HepG2 (cell line): ENCODE results near the gene KIZ. TPM values are rescaled to one million over a fixed set of nuclear protein-coding genes. Genes with fewer than 3 reads are reported as not detected.

ENCODE experiments used
- ARHGAP35 ChIP-seq: sonication (generic); formaldehyde crosslinking; IDR thresholded peaks from 2 replicates; pipeline ENCODE4 v1.9.0; 2022; ENCODE audit warnings: mild to moderate bottlenecking, inconsistent platforms, moderate library complexity, missing genetic modification reagents, borderline replicate concordance
- DPF2 ChIP-seq: sonication (generic); formaldehyde crosslinking; IDR thresholded peaks from 2 replicates; pipeline ENCODE4 v1.4.0; 2020; ENCODE audit warnings: mild to moderate bottlenecking, low read depth, missing genetic modification reagents, borderline replicate concordance
- EED ChIP-seq: sonication (generic); formaldehyde crosslinking; IDR thresholded peaks from 2 replicates; pipeline ENCODE4 v1.5.0; 2020; ENCODE audit warnings: mild to moderate bottlenecking, missing genetic modification reagents
- EP300 ChIP-seq, 3 experiments: sonication (generic) in 1 of 3; formaldehyde crosslinking in 1 of 3; IDR thresholded peaks; 2 replicates each; pipeline versions ENCODE4 v1.5.1 to v1.6.1; 2011 to 2020; ENCODE audit warnings: low read depth in 2 of 3, low read length in 2 of 3, borderline replicate concordance in 1 of 3, improper control_type of control experiment in 1 of 3, mild to moderate bottlenecking in 1 of 3, missing genetic modification reagents in 1 of 3, moderate library complexity in 1 of 3
- FOXA1 ChIP-seq, 2 experiments: fragments of 450-650 bp in 1 of 2; sonication (generic) in 1 of 2; formaldehyde crosslinking in 1 of 2; IDR thresholded peaks; 2 replicates each; pipeline versions ENCODE4 v1.4.0 to v1.6.1; 2016 to 2020; ENCODE audit warnings: missing genetic modification reagents in 1 of 2
- JUNB ChIP-seq: sonication (generic); formaldehyde crosslinking; IDR thresholded peaks from 2 replicates; pipeline ENCODE4 v1.8.0; 2022; ENCODE audit warnings: missing genetic modification reagents, mild to moderate bottlenecking, borderline replicate concordance
- JUND ChIP-seq: sonication (generic); formaldehyde crosslinking; IDR thresholded peaks from 2 replicates; pipeline ENCODE4 v1.8.0; 2022; ENCODE audit warnings: mild to moderate bottlenecking, missing genetic modification reagents
- KDM1A ChIP-seq: IDR thresholded peaks from 2 replicates; pipeline ENCODE4 v1.6.1; 2016; ENCODE audit warnings: missing compliant biosample characterization
- KLF9 ChIP-seq: IDR thresholded peaks from 2 replicates; pipeline ENCODE4 v1.6.1; 2016; ENCODE audit warnings: low read depth
- KMT2B ChIP-seq: IDR thresholded peaks from 2 replicates; pipeline ENCODE4 v1.6.1; 2016; ENCODE audit warnings: missing genetic modification reagents, missing compliant biosample characterization
- MYC ChIP-seq: sonication (generic); formaldehyde crosslinking; IDR thresholded peaks from 2 replicates; pipeline ENCODE4 v1.9.0; 2021; ENCODE audit warnings: missing genetic modification reagents, borderline replicate concordance
- SMYD3 ChIP-seq: sonication (generic); formaldehyde crosslinking; IDR thresholded peaks from 2 replicates; pipeline ENCODE4 v1.8.1; 2023; ENCODE audit warnings: mild to moderate bottlenecking, missing genetic modification reagents
- ZNF44 ChIP-seq: sonication (generic); formaldehyde crosslinking; IDR thresholded peaks from 2 replicates; pipeline ENCODE4 v1.5.1; 2020; ENCODE audit warnings: mild to moderate bottlenecking, missing genetic modification reagents
- ZNF496 ChIP-seq: sonication (generic); formaldehyde crosslinking; IDR thresholded peaks from 2 replicates; pipeline ENCODE4 v1.8.1; 2023; ENCODE audit warnings: mild to moderate bottlenecking, moderate library complexity, missing genetic modification reagents; ENCODE audit not compliant: insufficient replicate concordance
- ZNF549 ChIP-seq: sonication (generic); formaldehyde crosslinking; IDR thresholded peaks from 2 replicates; pipeline ENCODE4 v1.5.0; 2020; ENCODE audit warnings: missing genetic modification reagents
- ZNF570 ChIP-seq: sonication (generic); formaldehyde crosslinking; IDR thresholded peaks from 2 replicates; pipeline ENCODE4 v1.4.0; 2020; ENCODE audit warnings: mild to moderate bottlenecking, missing genetic modification reagents, borderline replicate concordance
- ZNF629 ChIP-seq: sonication (generic); formaldehyde crosslinking; conservative IDR thresholded peaks from 2 replicates; pipeline ENCODE4 v1.5.0; 2020; ENCODE audit warnings: missing genetic modification reagents
- ZNF766 ChIP-seq: sonication (generic); formaldehyde crosslinking; IDR thresholded peaks from 2 replicates; pipeline ENCODE4 v1.5.0; 2020; ENCODE audit warnings: missing genetic modification reagents, borderline replicate concordance
- polyA plus RNA-seq, 8 experiments: library from polyadenylated mRNA; depleted of rRNA in 3 of 8; stranded (reverse) in 7 of 8; unstranded in 1 of 8; fragments of >200 nt; fragmentation: Illumina TruSeq in 4 of 8; extraction: Trizol in 4 of 8; gene quantifications; 2 replicates each; pipeline versions ENCODE4 v1.2.1 to v1.2.3, GENCODE V29; 2011 to 2016; ENCODE audit warnings: low read depth in 4 of 8, missing spikeins in 1 of 8, mixed read lengths in 1 of 8; ENCODE audit not compliant: insufficient read depth in 1 of 8
- total RNA-seq, 5 experiments: library from RNA; depleted of rRNA; stranded (reverse); fragments of >200 nt; fragmentation: Illumina TruSeq; extraction: Trizol; gene quantifications; 2 replicates each; pipeline ENCODE4 v1.2.3, GENCODE V29; 2016; ENCODE audit warnings: low read depth in 1 of 5
- TF ChIP-seq, protein P1 (sequence below): sonication (generic); formaldehyde crosslinking; conservative IDR thresholded peaks from 2 replicates; pipeline ENCODE4 v1.4.0; 2020; ENCODE audit warnings: mild to moderate bottlenecking, missing genetic modification reagents, moderate library complexity
- TF ChIP-seq, protein P2 (sequence below): sonication (generic); formaldehyde crosslinking; IDR thresholded peaks from 2 replicates; pipeline ENCODE4 v1.8.0; 2022; ENCODE audit warnings: mild to moderate bottlenecking, missing genetic modification reagents; ENCODE audit not compliant: insufficient replicate concordance
- TF ChIP-seq, protein P3 (sequence below): sonication (generic); formaldehyde crosslinking; IDR thresholded peaks from 2 replicates; pipeline ENCODE4 v1.5.0; 2020; ENCODE audit warnings: missing genetic modification reagents
- TF ChIP-seq, protein P4 (sequence below): sonication (generic); formaldehyde crosslinking; IDR thresholded peaks from 2 replicates; pipeline ENCODE4 v1.8.0; 2022; ENCODE audit warnings: missing genetic modification reagents, mild to moderate bottlenecking, moderate library complexity, borderline replicate concordance

KIZ gene
- total and polyA plus RNA-seq, 2 of the 13 experiments (the other 11 are each of a cell fraction or from before 2014, with no cell fraction given) = 46.3 to 114 TPM

DNA sequence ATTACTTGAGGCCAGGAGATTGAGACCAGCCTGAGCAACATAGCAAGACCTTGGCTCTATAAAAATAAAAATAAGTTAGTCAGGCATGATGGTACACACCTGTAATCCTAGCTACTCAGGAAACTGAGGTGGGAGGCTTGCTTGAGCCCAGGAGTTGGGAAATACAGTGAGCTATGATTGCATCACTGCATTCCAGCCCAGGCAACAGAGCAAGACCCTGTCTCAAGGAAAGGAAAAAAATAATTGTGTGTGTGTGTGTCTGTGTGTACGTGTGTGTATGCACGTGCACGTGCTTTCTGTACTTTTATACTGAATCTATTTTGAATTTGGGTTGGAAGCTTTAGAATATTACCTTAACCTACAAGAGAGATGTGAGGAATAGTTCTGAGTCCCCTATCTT is 58.9 kb downstream of the KIZ start (continued):
- TF ChIP-seq KMT2B (0 out of 2 replicates have a peak, but pooled peaks have one; percentile 24), ZNF44 (CRISPR knock-in tag) (no peak), SMYD3 (no peak), MYC (CRISPR knock-in tag) (no peak), JUNB (CRISPR knock-in tag) (0 out of 2 replicates have a peak, but pooled peaks have one; percentile 33), ARHGAP35 (no peak), KLF9 (no peak), ZNF570 (CRISPR knock-in tag) (no peak), FOXA1 (IDR thresholded peaks at IDR 0.05) (no peak), FOXA1 (CRISPR knock-in tag; IDR thresholded peaks at IDR 0.05) (peak; percentile 61; the same call in 1 of the 2 replicates), EP300 (IDR thresholded peaks at IDR 0.05; ENCODE audit: low read depth in 2 of 2, low read length in 2 of 2) (peak; percentile 44 to 63; a peak in 2 of 4 replicates), EP300 (CRISPR knock-in tag; IDR thresholded peaks at IDR 0.05; ENCODE audit: borderline replicate concordance) (peak; percentile 56; the same call in 1 of the 2 replicates), KDM1A (peak; percentile 66; the same call in 1 of the 2 replicates), ZNF766 (0 out of 2 replicates have a peak, but pooled peaks have one; percentile 43), ZNF629 (CRISPR knock-in tag) (no peak), ZNF496 (CRISPR knock-in tag) (no peak), ZNF549 (CRISPR knock-in tag) (no peak), DPF2 (CRISPR knock-in tag) (0 out of 2 replicates have a peak, but pooled peaks have one; percentile 53), EED (CRISPR knock-in tag) (no peak), JUND (peak; percentile 62; the same call in 1 of the 2 replicates)
- TF ChIP-seq, protein P1, sequence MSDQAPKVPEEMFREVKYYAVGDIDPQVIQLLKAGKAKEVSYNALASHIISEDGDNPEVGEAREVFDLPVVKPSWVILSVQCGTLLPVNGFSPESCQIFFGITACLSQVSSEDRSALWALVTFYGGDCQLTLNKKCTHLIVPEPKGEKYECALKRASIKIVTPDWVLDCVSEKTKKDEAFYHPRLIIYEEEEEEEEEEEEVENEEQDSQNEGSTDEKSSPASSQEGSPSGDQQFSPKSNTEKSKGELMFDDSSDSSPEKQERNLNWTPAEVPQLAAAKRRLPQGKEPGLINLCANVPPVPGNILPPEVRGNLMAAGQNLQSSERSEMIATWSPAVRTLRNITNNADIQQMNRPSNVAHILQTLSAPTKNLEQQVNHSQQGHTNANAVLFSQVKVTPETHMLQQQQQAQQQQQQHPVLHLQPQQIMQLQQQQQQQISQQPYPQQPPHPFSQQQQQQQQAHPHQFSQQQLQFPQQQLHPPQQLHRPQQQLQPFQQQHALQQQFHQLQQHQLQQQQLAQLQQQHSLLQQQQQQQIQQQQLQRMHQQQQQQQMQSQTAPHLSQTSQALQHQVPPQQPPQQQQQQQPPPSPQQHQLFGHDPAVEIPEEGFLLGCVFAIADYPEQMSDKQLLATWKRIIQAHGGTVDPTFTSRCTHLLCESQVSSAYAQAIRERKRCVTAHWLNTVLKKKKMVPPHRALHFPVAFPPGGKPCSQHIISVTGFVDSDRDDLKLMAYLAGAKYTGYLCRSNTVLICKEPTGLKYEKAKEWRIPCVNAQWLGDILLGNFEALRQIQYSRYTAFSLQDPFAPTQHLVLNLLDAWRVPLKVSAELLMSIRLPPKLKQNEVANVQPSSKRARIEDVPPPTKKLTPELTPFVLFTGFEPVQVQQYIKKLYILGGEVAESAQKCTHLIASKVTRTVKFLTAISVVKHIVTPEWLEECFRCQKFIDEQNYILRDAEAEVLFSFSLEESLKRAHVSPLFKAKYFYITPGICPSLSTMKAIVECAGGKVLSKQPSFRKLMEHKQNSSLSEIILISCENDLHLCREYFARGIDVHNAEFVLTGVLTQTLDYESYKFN (CRISPR knock-in tag) = peak; percentile 24; the same call in 1 of the 2 replicates
- TF ChIP-seq, protein P2, sequence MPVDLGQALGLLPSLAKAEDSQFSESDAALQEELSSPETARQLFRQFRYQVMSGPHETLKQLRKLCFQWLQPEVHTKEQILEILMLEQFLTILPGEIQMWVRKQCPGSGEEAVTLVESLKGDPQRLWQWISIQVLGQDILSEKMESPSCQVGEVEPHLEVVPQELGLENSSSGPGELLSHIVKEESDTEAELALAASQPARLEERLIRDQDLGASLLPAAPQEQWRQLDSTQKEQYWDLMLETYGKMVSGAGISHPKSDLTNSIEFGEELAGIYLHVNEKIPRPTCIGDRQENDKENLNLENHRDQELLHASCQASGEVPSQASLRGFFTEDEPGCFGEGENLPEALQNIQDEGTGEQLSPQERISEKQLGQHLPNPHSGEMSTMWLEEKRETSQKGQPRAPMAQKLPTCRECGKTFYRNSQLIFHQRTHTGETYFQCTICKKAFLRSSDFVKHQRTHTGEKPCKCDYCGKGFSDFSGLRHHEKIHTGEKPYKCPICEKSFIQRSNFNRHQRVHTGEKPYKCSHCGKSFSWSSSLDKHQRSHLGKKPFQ (CRISPR knock-in tag) = no peak
- TF ChIP-seq, protein P3, sequence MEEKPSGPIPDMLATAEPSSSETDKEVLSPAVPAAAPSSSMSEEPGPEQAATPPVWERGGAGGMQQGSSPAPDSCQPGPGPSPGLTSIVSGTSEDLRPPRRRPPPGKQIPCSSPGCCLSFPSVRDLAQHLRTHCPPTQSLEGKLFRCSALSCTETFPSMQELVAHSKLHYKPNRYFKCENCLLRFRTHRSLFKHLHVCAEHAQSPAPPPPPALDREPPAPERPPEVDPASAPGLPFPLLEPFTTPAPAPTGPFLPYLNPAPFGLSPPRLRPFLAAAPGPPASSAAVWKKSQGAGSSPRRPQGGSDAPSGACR (CRISPR knock-in tag) = no peak
- TF ChIP-seq, protein P4, sequence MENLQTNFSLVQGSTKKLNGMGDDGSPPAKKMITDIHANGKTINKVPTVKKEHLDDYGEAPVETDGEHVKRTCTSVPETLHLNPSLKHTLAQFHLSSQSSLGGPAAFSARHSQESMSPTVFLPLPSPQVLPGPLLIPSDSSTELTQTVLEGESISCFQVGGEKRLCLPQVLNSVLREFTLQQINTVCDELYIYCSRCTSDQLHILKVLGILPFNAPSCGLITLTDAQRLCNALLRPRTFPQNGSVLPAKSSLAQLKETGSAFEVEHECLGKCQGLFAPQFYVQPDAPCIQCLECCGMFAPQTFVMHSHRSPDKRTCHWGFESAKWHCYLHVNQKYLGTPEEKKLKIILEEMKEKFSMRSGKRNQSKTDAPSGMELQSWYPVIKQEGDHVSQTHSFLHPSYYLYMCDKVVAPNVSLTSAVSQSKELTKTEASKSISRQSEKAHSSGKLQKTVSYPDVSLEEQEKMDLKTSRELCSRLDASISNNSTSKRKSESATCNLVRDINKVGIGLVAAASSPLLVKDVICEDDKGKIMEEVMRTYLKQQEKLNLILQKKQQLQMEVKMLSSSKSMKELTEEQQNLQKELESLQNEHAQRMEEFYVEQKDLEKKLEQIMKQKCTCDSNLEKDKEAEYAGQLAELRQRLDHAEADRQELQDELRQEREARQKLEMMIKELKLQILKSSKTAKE (CRISPR knock-in tag) = no peak
